Mucosa of stomach (tissue), 1 donor: ENCODE measurements around the gene HOXB7.

Experiments used
- H3K27me3 ChIP-seq: one replicate; pipeline ENCODE4 v1.7.0; 2013; ENCODE audit warnings: mild to moderate bottlenecking, low read length; ENCODE audit not compliant: control insufficient read depth, insufficient read depth
- H3K36me3 ChIP-seq: one replicate; pipeline ENCODE4 v1.7.0; 2013; ENCODE audit warnings: low read length; ENCODE audit not compliant: control insufficient read depth, insufficient read depth
- H3K4me1 ChIP-seq: one replicate; pipeline ENCODE4 v1.7.0; 2013; ENCODE audit warnings: mild to moderate bottlenecking, low read length; ENCODE audit not compliant: control insufficient read depth, insufficient read depth
- H3K4me3 ChIP-seq: one replicate; pipeline ENCODE4 v1.7.0; 2013; ENCODE audit warnings: low read length
- H3K9ac ChIP-seq: one replicate; pipeline ENCODE4 v1.7.0; 2013; ENCODE audit warnings: mild to moderate bottlenecking, low read length, moderate library complexity
- H3K9me3 ChIP-seq: one replicate; pipeline ENCODE4 v1.7.0; 2013; ENCODE audit warnings: mild to moderate bottlenecking, low read length, moderate library complexity; ENCODE audit not compliant: control insufficient read depth
- donor health status: Pancreatic carcinoma.

HOXB7 gene

DNA sequence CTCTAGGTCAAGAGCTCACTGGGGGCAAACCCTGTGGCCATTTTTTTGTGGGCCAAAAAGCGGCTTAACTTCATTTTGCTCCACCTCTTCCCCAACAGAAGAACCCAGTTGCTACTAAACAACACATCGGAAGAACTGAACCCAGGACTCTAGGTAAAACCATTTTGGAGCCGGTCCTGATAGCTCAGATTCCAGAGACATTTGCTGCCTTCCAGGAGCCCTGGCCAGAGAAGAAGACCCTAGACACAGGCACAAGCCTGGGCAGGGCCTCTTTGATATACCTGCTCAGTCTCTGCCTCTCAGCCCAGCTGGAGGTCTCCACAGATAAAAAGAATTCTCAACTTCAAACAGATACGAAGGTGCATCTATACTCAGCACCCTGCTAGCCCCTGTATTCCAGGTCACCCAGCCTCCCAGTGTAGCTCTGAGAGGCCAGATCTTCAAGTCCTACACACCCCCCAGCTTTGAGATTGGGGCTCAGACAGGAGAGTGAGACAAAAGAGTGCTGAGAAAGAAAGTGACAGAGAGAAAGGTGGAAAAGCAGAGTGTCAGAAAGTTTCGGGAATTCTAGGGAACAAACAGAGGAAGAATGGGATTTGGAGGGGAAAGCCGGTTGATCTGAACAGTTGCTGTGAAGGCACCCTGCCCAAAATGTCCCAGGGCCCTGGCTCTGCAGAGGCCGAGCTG, 21.9 kb upstream of the HOXB7 start:
- H3K9ac ChIP-seq: no peak overlapping the region
- H3K36me3 ChIP-seq: no peaks in the 10 kb centered on the region
- H3K4me3 ChIP-seq: no peak overlapping the region
- H3K9me3 ChIP-seq: no peaks in the 10 kb centered on the region
- H3K4me1 ChIP-seq: peaks cover 5% of the 10 kb centered on the region
- H3K27me3 ChIP-seq: peaks cover 100% of the 10 kb centered on the region

DNA sequence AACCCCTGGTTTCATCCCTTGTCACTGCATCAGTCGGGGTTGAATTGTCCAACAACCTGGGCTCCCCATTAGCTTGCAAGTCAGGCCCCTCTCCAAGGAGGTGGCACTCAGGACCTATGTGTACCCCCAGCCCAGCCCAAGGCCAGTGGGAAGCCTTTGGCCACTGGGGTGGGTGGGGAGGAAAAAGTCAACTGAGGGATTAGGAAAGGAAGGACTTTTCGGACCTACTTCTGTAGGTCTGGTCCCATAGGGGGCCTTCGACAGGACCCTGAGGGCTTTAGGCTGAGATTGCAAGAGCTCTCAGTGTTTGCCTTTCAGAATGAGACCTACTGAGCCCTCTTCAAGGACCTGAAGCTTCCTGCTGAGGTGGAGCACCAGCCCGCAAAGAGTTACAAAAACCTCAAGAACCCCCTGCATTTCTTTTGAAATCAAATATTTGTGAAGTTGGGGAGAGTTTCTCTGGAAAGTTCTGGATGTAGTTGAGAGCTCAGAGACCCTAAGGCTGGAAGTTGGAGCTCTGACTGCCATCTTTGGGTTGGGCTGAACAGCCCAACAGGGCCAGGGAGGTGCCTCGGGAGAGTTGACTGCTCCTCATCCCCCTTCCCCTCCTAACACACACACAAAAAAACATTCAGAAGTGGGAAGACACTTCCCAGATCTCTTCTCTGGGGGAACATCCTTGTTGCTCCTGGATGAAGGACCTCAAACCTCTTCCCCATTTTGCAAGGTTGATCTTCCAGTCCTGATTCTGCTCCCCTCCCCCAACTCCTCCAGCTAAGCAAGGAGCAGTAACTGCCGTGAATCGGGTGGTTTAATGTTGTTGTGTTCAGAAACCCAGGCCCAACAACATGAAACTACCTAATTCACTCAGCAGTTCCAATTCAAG, 21.1 kb upstream of the HOXB7 start:
- no peaks in the 10 kb centered on the region for H3K9me3 ChIP-seq
- H3K4me3 ChIP-seq: no peak overlapping the region
- no peak overlapping the region for H3K9ac ChIP-seq
- peaks cover 100% of the 10 kb centered on the region for H3K27me3 ChIP-seq
- H3K4me1 ChIP-seq: peaks cover 5% of the 10 kb centered on the region
- no peaks in the 10 kb centered on the region for H3K36me3 ChIP-seq

DNA sequence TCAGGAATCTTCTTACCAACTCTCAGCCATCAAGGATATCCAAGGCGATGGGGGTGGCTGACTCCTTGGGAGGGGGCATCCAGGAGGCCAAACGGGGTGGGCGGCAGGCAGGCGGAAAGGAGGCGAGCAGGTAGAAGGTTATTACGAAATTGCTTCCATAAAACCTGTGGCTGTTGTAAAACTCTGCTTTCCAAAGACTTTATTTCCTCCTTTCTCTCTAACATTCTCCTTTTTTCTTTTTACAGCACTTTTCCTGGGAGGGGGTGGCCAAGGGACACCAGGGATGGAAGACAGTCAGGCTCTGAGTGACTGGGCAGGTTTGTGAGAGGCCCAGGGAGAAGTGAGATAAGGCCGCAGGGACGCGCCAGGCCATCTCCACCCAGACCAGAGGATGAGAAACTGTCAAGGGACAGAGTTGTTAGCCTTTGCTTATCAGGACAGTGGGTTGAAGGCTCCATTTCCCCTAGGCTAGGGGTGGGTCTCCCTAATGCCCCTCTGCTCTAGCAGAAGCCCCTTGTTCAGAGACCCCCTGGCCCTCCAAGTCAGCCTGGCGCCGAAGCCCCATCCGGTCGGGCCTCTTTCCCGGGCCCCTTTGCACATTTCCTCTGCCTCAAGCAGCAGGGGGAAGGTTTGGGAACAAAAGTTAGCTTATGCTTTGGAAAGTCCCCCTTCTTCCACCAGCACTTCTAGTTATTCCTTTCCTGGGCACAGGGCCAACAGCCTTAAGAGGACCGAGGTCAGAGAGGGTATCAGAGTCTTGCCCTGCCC, 20.3 kb upstream of the HOXB7 start:
- H3K9me3 ChIP-seq: no peaks in the 10 kb centered on the region
- no peak overlapping the region for H3K9ac ChIP-seq
- no peak overlapping the region for H3K4me3 ChIP-seq
- H3K36me3 ChIP-seq: no peaks in the 10 kb centered on the region
- H3K27me3 ChIP-seq: peaks cover 99% of the 10 kb centered on the region
- H3K4me1 ChIP-seq: peaks cover 5% of the 10 kb centered on the region

DNA sequence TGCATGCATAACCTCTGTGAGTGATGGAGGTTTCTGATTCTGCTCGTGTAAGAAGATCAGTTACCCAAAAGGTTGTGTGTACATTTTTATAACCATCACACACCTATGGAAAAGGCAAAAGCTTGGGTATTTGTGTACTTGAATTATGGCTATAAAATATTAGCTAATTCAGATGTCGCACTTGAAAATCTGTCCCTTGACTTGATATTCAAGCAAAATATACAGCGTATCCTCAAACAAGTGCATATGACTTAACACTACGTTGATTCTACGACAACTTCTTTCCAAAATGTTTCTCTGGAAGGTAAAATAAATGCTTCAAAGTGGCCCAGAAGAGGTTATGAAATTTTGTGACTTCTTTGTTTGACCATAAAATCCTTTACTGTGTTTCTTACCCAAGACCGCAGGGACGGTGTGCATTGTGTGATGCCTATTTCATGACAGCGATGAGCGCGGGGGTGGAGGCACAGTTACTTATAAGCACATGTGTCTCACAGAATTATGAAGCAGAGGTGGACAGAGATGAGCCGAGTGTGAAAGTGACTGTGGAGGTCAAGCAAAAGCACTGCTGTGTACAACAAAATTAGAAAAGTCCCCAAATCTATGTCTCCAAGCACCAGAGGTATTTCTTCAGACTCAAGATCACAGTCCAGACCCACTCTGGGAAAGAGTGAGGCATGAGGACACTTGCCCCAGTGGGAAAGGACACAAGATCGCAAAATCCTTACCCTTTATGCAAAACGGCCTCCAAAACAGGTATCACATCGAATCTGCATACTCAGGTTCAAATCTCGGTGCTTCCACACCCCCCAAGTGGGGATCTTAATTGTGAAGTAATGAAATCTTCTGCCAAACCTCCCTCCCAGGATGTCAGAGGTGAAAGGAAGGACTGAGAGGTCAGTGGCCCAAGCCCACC, 19.4 kb upstream of the HOXB7 start:
- H3K4me3 ChIP-seq: no peak overlapping the region
- H3K9ac ChIP-seq: no peak overlapping the region

DNA sequence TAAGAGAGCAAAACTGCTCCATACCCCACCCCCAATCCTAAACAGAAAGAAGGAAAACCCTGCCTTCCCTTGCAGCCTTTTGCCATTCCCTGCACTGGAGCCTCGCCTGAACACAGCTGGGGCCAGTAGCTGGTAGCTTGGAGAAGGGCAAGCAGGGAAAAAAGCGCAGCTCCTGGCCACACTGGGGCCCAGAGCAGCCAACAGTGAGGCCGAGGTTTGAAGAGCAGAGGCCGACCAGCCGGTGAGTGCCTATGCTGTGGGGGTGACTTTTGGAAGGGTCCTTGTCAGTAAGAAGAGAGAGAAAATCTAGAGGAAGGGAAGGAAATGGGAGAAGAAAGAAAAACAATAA, 18.6 kb upstream of the HOXB7 start:
- H3K4me3 ChIP-seq: no peak overlapping the region
- no peak overlapping the region for H3K9ac ChIP-seq
- peaks cover 99% of the 10 kb centered on the region for H3K27me3 ChIP-seq
- H3K36me3 ChIP-seq: no peaks in the 10 kb centered on the region
- no peaks in the 10 kb centered on the region for H3K9me3 ChIP-seq
- H3K4me1 ChIP-seq: peaks cover 17% of the 10 kb centered on the region

More for the DNA sequence above, 19.4 kb upstream of the HOXB7 start:
- Histone ChIP-seq H3K9me3 (no peaks in the 10 kb centered on the region), H3K36me3 (no peaks in the 10 kb centered on the region), H3K27me3 (peaks cover 99% of the 10 kb centered on the region), H3K4me1 (peaks cover 13% of the 10 kb centered on the region)

DNA sequence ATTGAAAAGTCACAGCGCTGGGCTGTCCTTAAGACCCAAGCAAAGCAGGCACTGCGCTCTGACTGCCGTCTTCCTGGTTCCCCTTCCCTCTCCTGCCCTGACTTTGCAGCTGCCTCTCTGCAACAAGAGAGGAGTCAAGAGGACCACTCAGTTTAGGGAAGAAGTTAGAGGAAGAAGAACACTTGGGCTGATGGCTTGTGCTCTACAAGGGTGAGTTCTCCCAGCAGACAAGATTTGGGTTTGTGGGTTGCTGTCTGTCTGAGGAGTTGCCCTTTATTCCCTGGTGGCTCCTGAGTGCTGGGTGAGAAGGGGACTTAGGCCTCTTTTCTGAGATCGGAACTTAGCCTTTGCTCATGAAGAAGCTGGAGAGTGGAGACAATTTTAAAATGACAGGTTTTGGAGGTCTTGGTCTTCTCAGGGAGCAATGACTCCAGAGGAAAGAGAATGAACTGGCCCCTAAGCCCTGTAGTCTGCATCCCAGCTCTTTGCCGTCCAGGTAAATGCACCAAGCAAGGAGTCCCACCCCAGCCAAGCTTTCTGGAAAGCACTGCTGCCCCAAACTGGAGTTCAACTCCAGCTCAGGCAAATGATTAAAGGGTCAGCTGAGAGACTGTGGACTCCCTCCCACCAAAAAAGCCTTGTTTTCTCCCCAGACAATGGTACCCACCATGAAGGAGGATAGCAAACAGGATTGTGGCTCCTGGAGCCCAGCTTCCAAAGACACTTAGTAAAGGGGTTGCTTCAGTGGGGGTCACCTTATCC, 18.0 kb upstream of the HOXB7 start:
- Histone ChIP-seq H3K4me1 (peaks cover 17% of the 10 kb centered on the region), H3K4me3 (no peak overlapping the region), H3K9ac (no peak overlapping the region), H3K9me3 (no peaks in the 10 kb centered on the region), H3K27me3 (peaks cover 99% of the 10 kb centered on the region), H3K36me3 (no peaks in the 10 kb centered on the region)

DNA sequence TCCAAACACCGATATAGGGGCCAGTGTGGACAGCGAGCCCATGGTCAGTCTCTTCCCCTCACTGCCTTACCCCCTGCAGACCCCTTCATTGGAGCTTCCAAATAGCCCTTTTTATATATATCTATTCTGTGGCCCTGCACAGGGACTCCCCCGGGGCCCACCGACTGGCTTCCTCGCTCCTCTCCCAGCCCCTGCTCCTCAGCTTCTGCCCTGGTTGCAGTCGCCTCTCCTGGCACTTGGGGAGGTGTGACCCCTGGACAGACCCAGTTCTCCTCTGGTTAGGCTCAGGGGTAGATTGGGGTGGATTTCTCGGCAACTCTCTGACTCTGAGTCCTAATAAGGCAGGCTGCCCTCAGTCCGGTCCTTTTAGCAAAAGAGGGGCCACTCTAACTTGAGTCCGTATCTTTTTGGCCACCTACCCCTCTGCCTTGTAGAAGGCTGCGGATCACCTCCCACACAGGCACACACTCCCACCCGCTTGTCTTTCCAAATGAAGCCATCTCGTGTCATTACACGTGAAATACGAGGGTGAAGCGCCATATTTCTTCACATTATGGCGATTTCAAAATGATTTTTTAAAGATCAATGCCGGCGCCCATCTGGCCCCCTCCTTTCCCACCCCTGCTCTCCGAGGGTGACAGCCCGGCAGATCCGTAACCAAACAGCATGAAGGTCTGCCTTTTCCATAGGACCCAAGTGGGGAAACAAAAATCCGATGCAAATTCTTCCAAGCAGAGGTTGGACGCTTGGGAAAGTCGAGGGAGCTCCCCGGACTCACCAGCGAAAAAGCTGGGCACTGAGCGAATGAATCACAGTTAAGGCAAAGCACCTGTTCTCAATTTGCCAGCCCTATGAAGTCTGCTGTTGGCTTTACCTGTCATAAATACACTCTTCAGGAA, 17.1 kb upstream of the HOXB7 start:
- H3K9me3 ChIP-seq: no peaks in the 10 kb centered on the region
- peaks cover 17% of the 10 kb centered on the region for H3K4me1 ChIP-seq
- no peaks in the 10 kb centered on the region for H3K36me3 ChIP-seq
- no peak overlapping the region for H3K4me3 ChIP-seq
- H3K9ac ChIP-seq: no peak overlapping the region
- H3K27me3 ChIP-seq: peaks cover 99% of the 10 kb centered on the region

DNA sequence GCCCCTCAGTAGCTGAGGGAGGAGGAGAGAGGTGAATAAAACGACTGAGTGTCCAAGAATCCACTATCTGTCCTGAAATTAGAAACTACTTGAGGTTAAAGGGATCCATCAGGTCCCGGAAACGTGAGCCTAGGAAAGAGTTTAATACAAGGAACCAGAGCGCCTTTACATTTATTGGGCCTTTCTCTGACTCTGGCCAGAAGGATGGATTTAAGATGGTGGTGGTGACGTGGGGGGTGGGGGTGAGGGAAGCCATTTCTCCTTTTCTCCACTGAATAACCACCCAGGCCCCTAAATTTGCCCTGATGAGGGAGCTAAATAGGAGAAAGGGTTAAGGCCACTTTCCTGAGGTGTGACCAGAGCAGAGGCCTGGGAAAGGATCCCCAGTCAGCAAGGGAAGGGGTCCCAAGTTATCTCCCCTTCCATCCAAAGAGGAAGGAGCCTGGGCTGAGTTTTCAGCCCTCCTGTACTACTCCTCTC, 16.3 kb upstream of the HOXB7 start:
- no peak overlapping the region for H3K4me3 ChIP-seq
- peaks cover 17% of the 10 kb centered on the region for H3K4me1 ChIP-seq
- peaks cover 99% of the 10 kb centered on the region for H3K27me3 ChIP-seq
- no peak overlapping the region for H3K9ac ChIP-seq
- H3K9me3 ChIP-seq: no peaks in the 10 kb centered on the region
- no peaks in the 10 kb centered on the region for H3K36me3 ChIP-seq

DNA sequence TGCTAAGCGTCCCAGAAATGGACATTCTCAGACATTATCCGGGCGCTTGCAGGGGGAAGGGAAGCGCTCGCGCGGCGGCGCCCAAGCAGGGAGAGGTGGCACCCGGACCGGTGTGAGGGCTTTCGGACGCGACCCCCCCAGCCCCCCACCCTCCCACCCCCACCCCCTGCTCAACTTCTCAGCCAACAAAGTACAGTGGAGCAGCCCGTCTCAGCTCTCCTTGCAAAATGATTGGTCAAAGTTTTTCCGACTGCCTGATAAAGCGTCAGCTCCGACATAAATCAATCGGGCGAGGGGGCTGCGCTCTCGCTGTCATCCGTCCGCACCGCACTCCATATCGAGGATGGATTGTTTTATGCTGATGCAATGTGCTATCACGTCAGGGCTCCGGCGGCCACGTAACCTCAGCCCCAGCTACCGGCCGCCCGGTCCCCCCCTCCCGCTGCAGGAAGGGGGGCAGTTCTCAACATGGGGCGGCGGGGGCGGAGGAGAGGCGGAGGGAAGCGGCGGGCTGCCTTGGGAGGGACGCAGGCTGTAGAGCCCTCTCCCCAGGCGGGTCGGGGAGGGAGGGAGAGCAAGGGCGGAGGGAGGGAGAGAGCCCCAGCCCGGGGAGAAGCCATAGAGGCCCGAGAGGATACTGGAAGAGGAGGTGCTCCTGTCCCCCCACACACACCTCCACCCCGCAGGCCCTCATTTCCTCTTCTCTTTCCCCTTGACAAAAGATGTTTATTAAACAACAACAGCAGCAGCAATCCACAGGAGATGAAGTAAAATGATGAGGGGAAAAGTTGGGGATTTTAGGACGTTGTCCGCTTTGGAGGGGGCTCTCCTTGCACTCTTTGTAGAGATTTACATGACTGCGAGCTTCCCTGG, 15.7 kb upstream of the HOXB7 start, which contains the start of gene HOXB9:
Gene HOXB9 (minus strand): TSS at position 114 of the 873 bp plus-strand sequence. CDS start 89 bp downstream, at position 25.
- Histone ChIP-seq H3K4me1 (peaks cover 17% of the 10 kb centered on the region), H3K9ac (no peak within 1 kb of the TSS), H3K27me3 (peaks cover 99% of the 10 kb centered on the region), H3K9me3 (no peaks in the 10 kb centered on the region), H3K36me3 (no peaks in the 10 kb centered on the region), H3K4me3 (no peak within 1 kb of the TSS)
